Loucy (cell line): ENCODE data around the gene PREPL.

Experiments
- H2AFZ ChIP-seq: fragments of 200-600 bp; sonication (generic); 2 replicates; pipeline ENCODE4 v1.6.0; 2016; ENCODE audit warnings: antibody characterized with exemption, mild to moderate bottlenecking, low read length, moderate library complexity
- H3F3A ChIP-seq: fragments of 200-600 bp; 2 replicates; pipeline ENCODE4 v1.6.0; 2016; ENCODE audit warnings: antibody characterized with exemption, low read depth, mild to moderate bottlenecking
- H3K27me3 ChIP-seq: fragments of 200-600 bp; sonication (generic); 2 replicates; pipeline ENCODE4 v1.6.1; 2014; ENCODE audit warnings: low read length, mild to moderate bottlenecking; ENCODE audit not compliant: insufficient read depth, poor library complexity, severe bottlenecking
- H3K36me3 ChIP-seq: fragments of 200-600 bp; sonication (generic); 2 replicates; pipeline ENCODE4 v1.6.1; 2016; ENCODE audit warnings: low read length; ENCODE audit not compliant: insufficient read depth
- H3K4me1 ChIP-seq: fragments of 200-600 bp; sonication (generic); 2 replicates; pipeline ENCODE4 v1.5.1; 2014; ENCODE audit warnings: low read length, mild to moderate bottlenecking; ENCODE audit not compliant: insufficient read depth, poor library complexity, severe bottlenecking
- H3K4me2 ChIP-seq: fragments of 200-600 bp; sonication (generic); 2 replicates; pipeline ENCODE4 v1.6.0; 2014; ENCODE audit warnings: antibody characterized with exemption, low read length, low read depth, mild to moderate bottlenecking; ENCODE audit not compliant: poor library complexity, severe bottlenecking
- H3K4me3 ChIP-seq: fragments of 200-600 bp; sonication (generic); 2 replicates; pipeline ENCODE4 v1.5.1; 2014; ENCODE audit warnings: low read length, mild to moderate bottlenecking, mixed read lengths; ENCODE audit not compliant: poor library complexity, severe bottlenecking
- H3K79me2 ChIP-seq: fragments of 200-600 bp; sonication (generic); 2 replicates; pipeline ENCODE4 v1.6.1; 2014; ENCODE audit warnings: low read length; ENCODE audit not compliant: insufficient read depth
- H3K9ac ChIP-seq: fragments of 200-600 bp; sonication (generic); 2 replicates; pipeline ENCODE4 v1.6.0; 2014; ENCODE audit warnings: mild to moderate bottlenecking, low read depth, low read length, moderate library complexity; ENCODE audit not compliant: poor library complexity, severe bottlenecking
- H3K9me2 ChIP-seq: fragments of 200-600 bp; sonication (generic); replicated peaks from 2 replicates; pipeline ENCODE4 v1.6.1; 2016; ENCODE audit warnings: low read depth, low read length, mixed read lengths
- H3K9me3 ChIP-seq: fragments of 200-600 bp; sonication (generic); 2 replicates; pipeline ENCODE4 v1.6.1; 2014; ENCODE audit warnings: mild to moderate bottlenecking, antibody characterized with exemption, low read length, low read depth; ENCODE audit not compliant: insufficient read depth
- H4K20me1 ChIP-seq: fragments of 200-600 bp; sonication (generic); 2 replicates; pipeline ENCODE4 v1.6.0; 2014; ENCODE audit warnings: antibody characterized with exemption, low read length, mild to moderate bottlenecking; ENCODE audit not compliant: insufficient read depth, poor library complexity, severe bottlenecking
- CTCF ChIP-seq: fragments of 200-600 bp; sonication (generic); conservative IDR thresholded peaks from 2 replicates; pipeline ENCODE4 v1.5.1; 2014; ENCODE audit warnings: mild to moderate bottlenecking, antibody characterized with exemption, low read length
- EZH2phosphoT487 ChIP-seq: fragments of 200-600 bp; IDR thresholded peaks from 2 replicates; pipeline ENCODE4 v1.6.1; 2018; ENCODE audit warnings: antibody characterized with exemption, mild to moderate bottlenecking, moderate library complexity, borderline replicate concordance

PREPL gene

GRCh38 chr2:44275927-44276303 is 85.4 kb downstream of the PREPL start:
- Histone ChIP-seq H3K9me3 (no peaks in the 10 kb centered on the region), H3K4me2 (no peak overlapping the region), H3K9me2 (no peaks in the 10 kb centered on the region), H3K36me3 (no peaks in the 10 kb centered on the region), H4K20me1 (no peaks in the 10 kb centered on the region), H3K9ac (no peak overlapping the region), H3K4me1 (no peaks in the 10 kb centered on the region), H3F3A (no peaks in the 10 kb centered on the region), H2AFZ (no peak overlapping the region), H3K79me2 (no peaks in the 10 kb centered on the region), H3K27me3 (no peaks in the 10 kb centered on the region), H3K4me3 (no peak overlapping the region)
- no peak for TF ChIP-seq EZH2phosphoT487
- TF ChIP-seq CTCF = no peak

- H3K4me1 ChIP-seq = no peaks in the 10 kb centered on the region
- H3K9me2 ChIP-seq = no peaks in the 10 kb centered on the region
- H3K79me2 ChIP-seq = no peaks in the 10 kb centered on the region
- no peaks in the 10 kb centered on the region for H3F3A ChIP-seq
- H3K9me3 ChIP-seq = no peaks in the 10 kb centered on the region
- H3K9ac ChIP-seq = no peak overlapping the region
- H2AFZ ChIP-seq = no peak overlapping the region
- H4K20me1 ChIP-seq = no peaks in the 10 kb centered on the region
- no peak overlapping the region for H3K4me2 ChIP-seq
- H3K36me3 ChIP-seq = no peaks in the 10 kb centered on the region
- no peak for TF ChIP-seq CTCF
- TF ChIP-seq EZH2phosphoT487 = no peak
- no peak overlapping the region for H3K4me3 ChIP-seq
- no peaks in the 10 kb centered on the region for H3K27me3 ChIP-seq
These were observed 87.7 kb downstream of the PREPL start for GRCh38 chr2:44273596-44273995.

GRCh38 chr2:44273076-44273475 is 88.2 kb downstream of the PREPL start:
- Histone ChIP-seq H3K79me2 (no peaks in the 10 kb centered on the region), H3K9ac (no peak overlapping the region), H3K4me3 (no peak overlapping the region), H3K4me2 (no peak overlapping the region), H2AFZ (no peak overlapping the region), H3K36me3 (no peaks in the 10 kb centered on the region), H3K4me1 (no peaks in the 10 kb centered on the region), H3K9me2 (no peaks in the 10 kb centered on the region), H4K20me1 (no peaks in the 10 kb centered on the region), H3K27me3 (no peaks in the 10 kb centered on the region), H3K9me3 (no peaks in the 10 kb centered on the region), H3F3A (no peaks in the 10 kb centered on the region)
- TF ChIP-seq CTCF (no peak), EZH2phosphoT487 (no peak)
